Measurements from ENCODE around the gene EDA2R. TPM values are rescaled to one million over a fixed set of nuclear protein-coding genes. Genes with fewer than 3 reads are reported as not detected.

Gene EDA2R, protein sequence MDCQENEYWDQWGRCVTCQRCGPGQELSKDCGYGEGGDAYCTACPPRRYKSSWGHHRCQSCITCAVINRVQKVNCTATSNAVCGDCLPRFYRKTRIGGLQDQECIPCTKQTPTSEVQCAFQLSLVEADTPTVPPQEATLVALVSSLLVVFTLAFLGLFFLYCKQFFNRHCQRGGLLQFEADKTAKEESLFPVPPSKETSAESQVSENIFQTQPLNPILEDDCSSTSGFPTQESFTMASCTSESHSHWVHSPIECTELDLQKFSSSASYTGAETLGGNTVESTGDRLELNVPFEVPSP
- 13.0 and 16.1 TPM in 2 replicates for total RNA-seq

DNA sequence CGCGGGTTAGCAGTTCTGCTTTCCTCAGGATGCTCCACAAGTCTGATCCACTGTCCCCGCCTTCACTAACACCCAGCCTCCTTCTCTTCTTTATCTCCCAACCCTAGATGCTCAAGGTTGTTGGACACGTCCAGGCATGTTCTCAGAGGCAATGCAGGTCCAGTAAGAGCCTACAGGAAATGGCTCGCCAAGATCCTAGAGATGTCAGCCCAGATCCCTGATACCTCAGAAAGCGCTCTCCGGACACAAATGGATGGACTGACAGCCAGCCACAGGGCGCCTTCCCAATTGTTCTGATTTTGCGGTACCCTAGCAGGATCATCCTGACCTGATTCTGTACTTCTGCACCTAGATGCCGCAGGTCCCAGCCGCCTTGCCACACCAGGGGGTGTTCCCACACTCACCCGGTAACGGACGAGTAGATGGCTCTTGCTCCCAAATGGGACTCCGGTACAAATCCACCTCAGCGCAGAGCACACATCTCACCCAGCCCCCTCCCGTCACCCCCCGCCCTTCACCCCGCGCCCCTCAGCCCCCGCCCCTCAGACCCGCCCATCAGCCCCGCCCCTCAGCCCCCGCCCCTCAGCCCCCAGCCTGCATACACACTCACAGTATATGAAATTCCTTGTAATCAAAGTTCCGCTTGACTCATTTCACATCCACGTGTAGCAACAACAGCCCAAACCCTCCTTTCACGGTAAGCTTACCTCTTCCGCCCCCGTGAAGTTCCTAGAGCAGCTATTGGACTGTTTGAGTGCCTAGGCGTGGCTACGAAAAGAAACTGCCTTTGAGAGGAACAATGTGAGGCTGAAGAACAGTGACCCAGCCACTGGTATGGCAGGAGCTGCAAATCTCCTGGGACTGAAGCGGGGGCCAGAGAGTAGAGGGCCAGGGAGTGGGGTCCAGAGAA, at the start of gene EDA2R:
EDA2R (minus strand) TSS at position 488 of the 910 bp plus-strand sequence. CDS start 23,058 bp downstream, outside the sequence.

